GM12878 (cell line): Measurements from ENCODE around the gene PTGIS. TPM values are rescaled to one million over a fixed set of nuclear protein-coding genes. Genes with fewer than 3 reads are reported as not detected.

ENCODE experiments used
- ATAC-seq: fragments of 200-7000 bp; cut with Tn5 transposase; 3 replicates; pipeline ENCODE4 v1.9.1; 2020; ENCODE audit warnings: mild to moderate bottlenecking, moderate library complexity
- BruUV-seq: library from RNA; stranded (reverse); fragments of 400-500 nt; replicated peaks from 2 replicates; lab custom pipeline; 2021; lab: Mats Ljungman, UMichigan
- CTCF ChIA-PET: fragments of 300-600 bp; sonication (Branson Sonifier 250); formaldehyde crosslinking; extraction: SDS; loops from one replicate; lab custom pipeline; 2021; ENCODE audit warnings: inconsistent platforms; lab: Yijun Ruan, JAX
- POLR2A ChIA-PET: fragments of 350-600 bp; formaldehyde crosslinking; extraction: SDS; loops from one replicate; lab custom pipeline; 2021; ENCODE audit warnings: inconsistent platforms; lab: Charles Lee
- RAD21 ChIA-PET: fragments of 300-600 bp; sonication (Branson Sonifier 250); formaldehyde crosslinking; loops from one replicate; lab custom pipeline; 2023; ENCODE audit warnings: antibody characterized with exemption; ENCODE audit not compliant: unreplicated experiment; lab: Charles Lee
- SMC1A ChIA-PET: fragments of 300-600 bp; sonication (Branson Sonifier 250); formaldehyde crosslinking; loops from one replicate; lab custom pipeline; 2023; ENCODE audit not compliant: unreplicated experiment, uncharacterized antibody; lab: Charles Lee
- DNase-seq: peaks from one replicate; pipeline ENCODE4 v3.0.0-alpha.2; 2011; ENCODE audit warnings: low read depth, low spot score
- FAIRE-seq: peaks from 3 replicates; lab custom pipeline; 2011; peaks lifted over from hg19 to GRCh38; lab: Jason Lieb, UNC
- H2AFZ ChIP-seq: 2 replicates; pipeline ENCODE4 v1.6.0; 2011; ENCODE audit warnings: low read depth, low read length, control low read depth; ENCODE audit not compliant: control insufficient read depth
- H3K27ac ChIP-seq: 2 replicates; pipeline ENCODE4 v1.5.1; 2011; ENCODE audit warnings: control low read depth; ENCODE audit not compliant: control insufficient read depth, insufficient read depth
- H3K27me3 ChIP-seq, 2 experiments: replicated peaks in 1 of 2; 2 replicates each; pipeline versions ENCODE4 v1.6.0 to v1.6.1; 2011; ENCODE audit warnings: low read length in 1 of 2; ENCODE audit not compliant: control insufficient read depth in 2 of 2, insufficient read depth in 2 of 2
- H3K36me3 ChIP-seq, 2 experiments: 2 replicates each; pipeline ENCODE4 v1.5.1; 2011; ENCODE audit warnings: low read length in 1 of 2; ENCODE audit not compliant: control insufficient read depth in 2 of 2, insufficient read depth in 2 of 2
- H3K4me1 ChIP-seq: 2 replicates; pipeline ENCODE4 v1.6.1; 2011; ENCODE audit warnings: mild to moderate bottlenecking, low read length, moderate library complexity, mixed read lengths; ENCODE audit not compliant: control insufficient read depth, insufficient read depth
- H3K4me2 ChIP-seq: 2 replicates; pipeline ENCODE4 v1.6.0; 2011; ENCODE audit warnings: control low read depth; ENCODE audit not compliant: control insufficient read depth, insufficient read depth
- H3K4me3 ChIP-seq: fragments of 200-600 bp; sonication (generic); 2 replicates; pipeline ENCODE4 v1.5.1; 2016
- H3K79me2 ChIP-seq: 2 replicates; pipeline ENCODE4 v1.6.0; 2011; ENCODE audit warnings: low read length; ENCODE audit not compliant: control insufficient read depth, insufficient read depth
- H3K9ac ChIP-seq: 2 replicates; pipeline ENCODE4 v1.8.0; 2011; ENCODE audit warnings: low read length, control low read depth, mixed read lengths; ENCODE audit not compliant: control insufficient read depth, insufficient read depth
- H3K9me3 ChIP-seq: replicated peaks from 3 replicates; pipeline ENCODE4 v1.5.1; 2011; ENCODE audit warnings: mild to moderate bottlenecking, low read length; ENCODE audit not compliant: control insufficient read depth, insufficient read depth
- H4K20me1 ChIP-seq: 2 replicates; pipeline ENCODE4 v1.6.0; 2011; ENCODE audit not compliant: control insufficient read depth, insufficient read depth
- ASH2L ChIP-seq: fragments of 300-600, 200-600 bp; sonication (generic); IDR thresholded peaks from 2 replicates; pipeline ENCODE4 v1.6.1; 2017; ENCODE audit warnings: low read depth, mild to moderate bottlenecking, borderline replicate concordance
- CEBPB ChIP-seq, 2 experiments: fragments of 150-350 bp in 1 of 2; IDR thresholded peaks; 2 replicates each; pipeline ENCODE4 v1.6.1; 2012 to 2014; ENCODE audit warnings: low read depth in 2 of 2, low read length in 2 of 2, borderline replicate concordance in 1 of 2, inconsistent platforms in 1 of 2
- FOXM1 ChIP-seq: IDR thresholded peaks from 2 replicates; pipeline ENCODE4 v1.6.1; 2012; ENCODE audit warnings: low read depth, mild to moderate bottlenecking, inconsistent platforms, low read length, moderate library complexity
- NBN ChIP-seq: fragments of 450-650 bp; IDR thresholded peaks from 2 replicates; pipeline ENCODE4 v1.6.1; 2016
- NFYB ChIP-seq: IDR thresholded peaks from 2 replicates; pipeline ENCODE4 v1.6.1; 2011; ENCODE audit warnings: low read depth, mild to moderate bottlenecking, low read length, improper control_type of control experiment, moderate library complexity; ENCODE audit not compliant: insufficient read depth
- RFX5 ChIP-seq: IDR thresholded peaks from 2 replicates; pipeline ENCODE4 v1.6.1; 2011; ENCODE audit warnings: low read depth, low read length, improper control_type of control experiment
- SMAD1 ChIP-seq: fragments of 450-650 bp; IDR thresholded peaks from 2 replicates; pipeline ENCODE4 v1.6.1; 2018; ENCODE audit warnings: mild to moderate bottlenecking, low read depth; ENCODE audit not compliant: partially characterized antibody
- SMC3 ChIP-seq: IDR thresholded peaks from 2 replicates; pipeline ENCODE4 v1.6.1; 2011; ENCODE audit warnings: low read length, improper control_type of control experiment, borderline replicate concordance
- SPI1 ChIP-seq: IDR thresholded peaks from 2 replicates; pipeline ENCODE4 v1.6.1; 2011; ENCODE audit warnings: low read depth, mild to moderate bottlenecking, low read length, moderate library complexity, borderline replicate concordance; ENCODE audit not compliant: insufficient read depth
- TCF12 ChIP-seq: IDR thresholded peaks from 2 replicates; pipeline ENCODE4 v1.6.1; 2011; ENCODE audit warnings: low read depth, mild to moderate bottlenecking, low read length
- YBX1 ChIP-seq: fragments of 450-650 bp; IDR thresholded peaks from 2 replicates; pipeline ENCODE4 v1.6.1; 2016; ENCODE audit warnings: antibody characterized with exemption
- ZNF207 ChIP-seq: fragments of 450-650 bp; IDR thresholded peaks from 2 replicates; pipeline ENCODE4 v1.6.1; 2014; ENCODE audit warnings: antibody characterized with exemption, mild to moderate bottlenecking, borderline replicate concordance
- WGBS: methylation state at CpG from one replicate; pipeline ENCODE4 v1.1.6; 2016; ENCODE audit warnings: low lambda C conversion rate; ENCODE audit not compliant: insufficient replicate concordance, insufficient coverage; ENCODE audit errors: missing lambda C conversion rate; 5-methylcytosine and 5-hydroxymethylcytosine counted together
- in situ Hi-C: fragments of 300-500 bp; cut with MboI; formaldehyde crosslinking; loops from 9 replicates; pipeline ENCODE4 v1.14.3; 2018; ENCODE audit warnings: mixed read lengths
- intact Hi-C: fragments of 100-400 bp; cut with micrococcal nuclease; formaldehyde crosslinking; loops from one replicate; pipeline ENCODE4 v1.14.2; 2022; ENCODE audit not compliant: unreplicated experiment
- polyA plus RNA-seq, 11 experiments: library from polyadenylated mRNA; depleted of rRNA in 4 of 11; unstranded in 6 of 11; stranded (reverse) in 5 of 11; fragments of >200 nt; fragmentation: Nextera tagmentation in 4 of 11; fragmentation: Illumina TruSeq in 1 of 11; extraction: Ambion mirVana in 4 of 11; extraction: Trizol in 1 of 11; gene quantifications; 1 replicate in 1 of 11; 2 replicates in 10 of 11; pipeline versions ENCODE4 v1.2.1 to v1.2.3, GENCODE V29; 2011 to 2016; ENCODE audit warnings: inconsistent platforms in 2 of 11, missing spikeins in 2 of 11, low read depth in 1 of 11
- total RNA-seq, 4 experiments: library from RNA; depleted of rRNA in 3 of 4; stranded (reverse); fragments of >200 nt in 3 of 4; fragmentation: Illumina TruSeq in 1 of 4; extraction: Trizol in 1 of 4; gene quantifications; 2 replicates each; pipeline versions ENCODE4 v1.2.1 to v1.2.3, GENCODE V29; 2013 to 2021

Gene PTGIS
- total and polyA plus RNA-seq, 10 of the 15 experiments (the other 5 are each of a cell fraction or from before 2014, with no cell fraction given): 0.10 TPM; not detected in 9

DNA sequence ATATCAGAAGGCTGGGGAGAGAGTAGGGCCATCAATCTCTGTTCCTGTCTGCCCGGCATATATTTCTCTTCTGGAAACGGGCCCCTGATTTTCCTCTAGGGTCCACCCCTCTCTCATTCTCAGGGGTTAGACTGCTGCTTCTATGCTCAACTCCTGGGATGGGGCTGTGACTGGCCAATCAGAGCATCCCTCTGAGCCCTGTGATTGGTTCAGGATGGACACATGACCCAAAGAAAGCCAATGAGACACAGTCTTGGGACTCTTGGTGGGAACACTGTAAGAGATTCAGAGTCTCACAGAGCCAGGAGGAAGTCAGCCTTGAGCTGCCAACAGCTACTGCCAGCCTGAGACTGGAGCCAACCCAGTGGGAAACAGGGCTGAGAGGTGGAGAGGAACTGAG, 54.4 kb downstream of the PTGIS start:
- no peaks in the 10 kb centered on the region for H3K79me2 ChIP-seq
- H3K36me3 ChIP-seq: no peaks in the 10 kb centered on the region
- H3K9me3 ChIP-seq: no peaks in the 10 kb centered on the region
- no TSS peak for BruUV-seq
- H3K4me1 ChIP-seq: no peaks in the 10 kb centered on the region
- intact Hi-C loops: no loop called here
- SMC1A ChIA-PET: no interaction called here
- DNase-seq (no peak), FAIRE-seq (no peak), ATAC-seq (no peak)
- no peak overlapping the region for H3K4me2 ChIP-seq
- POLR2A ChIA-PET: no interaction called here
- no peak overlapping the region for H3K9ac ChIP-seq
- peaks cover 4% of the 10 kb centered on the region in 2 experiments; a peak in 2 of 4 replicates for H3K27me3 ChIP-seq
- WGBS: 25% methylated on average over 2 of the region's 2 CpGs
- H3K27ac ChIP-seq: no peak overlapping the region
- CTCF ChIA-PET: no interaction called here
- in situ Hi-C loops: loop anchor here (25.0 kb wide), 1 partner anchor 176 kb away; no protein-coding TSS in a partner anchor
- RAD21 ChIA-PET: no interaction called here
- H3K4me3 ChIP-seq: no peak overlapping the region
- no peak for TF ChIP-seq ASH2L
- TF ChIP-seq NFYB: peak; percentile 57; the same call in 1 of the 2 replicates
- H4K20me1 ChIP-seq: no peaks in the 10 kb centered on the region
- H2AFZ ChIP-seq: no peak overlapping the region

DNA sequence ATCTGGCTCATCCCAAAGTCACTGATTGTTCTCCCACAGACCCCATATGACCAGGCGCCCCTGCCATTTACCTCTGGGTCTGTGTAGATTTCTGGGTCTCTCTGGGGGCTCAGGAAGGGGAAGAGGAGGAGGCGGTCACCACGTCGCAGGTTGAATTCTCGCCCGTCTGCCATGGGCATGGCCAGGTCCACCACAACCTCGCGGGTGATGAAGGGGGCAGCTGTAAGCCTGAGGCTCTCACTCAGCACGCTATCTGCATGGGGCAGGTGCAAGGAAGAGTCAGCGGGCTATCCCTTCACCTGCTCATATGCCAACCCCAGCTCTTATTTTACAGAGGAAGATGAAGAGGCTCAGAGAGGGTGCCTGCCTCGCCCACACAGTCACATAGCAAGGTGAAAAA, 54.9 kb downstream of the PTGIS start:
- ChIA-PET RAD21 (no interaction called here), POLR2A (no interaction called here), CTCF (no interaction called here), SMC1A (no interaction called here)
- in situ Hi-C loops: loop anchor here (25.0 kb wide), 1 partner anchor 176 kb away; no protein-coding TSS in a partner anchor
- Histone ChIP-seq H3K79me2 (no peaks in the 10 kb centered on the region), H2AFZ (no peak overlapping the region), H4K20me1 (no peaks in the 10 kb centered on the region), H3K9me3 (no peaks in the 10 kb centered on the region), H3K4me3 (no peak overlapping the region), H3K4me1 (no peaks in the 10 kb centered on the region), H3K36me3 (no peaks in the 10 kb centered on the region), H3K4me2 (no peak overlapping the region), H3K27me3 (peaks cover 4% of the 10 kb centered on the region in 2 experiments; a peak in 2 of 4 replicates), H3K9ac (no peak overlapping the region), H3K27ac (no peak overlapping the region)
- intact Hi-C loops: no loop called here
- WGBS: 37% methylated on average over 11 of the region's 11 CpGs
- FAIRE-seq: no peak
- ATAC-seq: no peak
- TF ChIP-seq SMC3: no peak
- no peak for TF ChIP-seq SPI1
- no peak for TF ChIP-seq YBX1
- TF ChIP-seq FOXM1: no peak
- no peak for TF ChIP-seq NBN
- TF ChIP-seq CEBPB (IDR thresholded peaks at IDR 0.05; ENCODE audit: borderline replicate concordance in 1 of 2, low read depth in 2 of 2, low read length in 2 of 2): no peak
- no peak for TF ChIP-seq RFX5
- no peak for TF ChIP-seq TCF12
- TF ChIP-seq SMAD1: no peak
- TF ChIP-seq ZNF207: no peak
- DNase-seq: no peak
- BruUV-seq: no TSS peak
